GM18867 (cell line): ENCODE measurements around the gene SYT1.

Source experiments
- ATAC-seq: cut with Tn5 transposase; IDR thresholded peaks from one replicate; pipeline ENCODE4 v1.9.1; 2021; ENCODE audit warnings: mild to moderate bottlenecking, moderate library complexity; ENCODE audit not compliant: unreplicated experiment

SYT1 gene

DNA sequence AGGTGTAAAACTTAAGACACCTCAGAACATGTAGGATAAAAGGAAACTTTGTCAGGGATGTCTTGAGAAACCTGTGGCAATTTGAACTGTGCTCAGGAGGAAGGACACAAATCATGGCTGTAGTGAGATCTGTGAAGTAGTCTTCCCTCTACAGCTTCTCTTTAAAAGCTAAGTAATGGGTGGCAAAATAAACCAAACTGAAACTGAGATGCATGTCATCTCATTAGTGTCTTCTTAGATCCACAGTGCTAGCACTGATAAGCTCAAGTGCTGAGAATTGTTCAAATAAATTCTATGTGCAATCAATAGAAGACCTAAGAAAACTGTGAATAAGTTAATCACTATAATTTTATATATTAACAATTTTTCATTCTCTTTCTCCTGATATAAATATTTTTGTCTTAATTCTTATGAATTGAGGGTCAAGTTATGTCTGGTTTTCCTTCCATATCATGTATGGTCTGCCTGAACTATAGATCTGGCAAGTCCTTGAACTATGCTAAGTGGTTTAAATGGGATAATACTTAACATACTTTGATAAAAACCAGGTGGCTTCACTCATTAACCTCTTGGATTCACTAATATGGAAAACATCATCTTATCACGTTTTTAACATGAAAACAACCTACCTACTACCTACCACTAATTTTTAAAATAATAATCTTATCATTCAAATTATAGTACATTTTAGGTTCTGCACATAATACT is 27.2 kb downstream of the SYT1 start:
- ATAC-seq, result no peak

DNA sequence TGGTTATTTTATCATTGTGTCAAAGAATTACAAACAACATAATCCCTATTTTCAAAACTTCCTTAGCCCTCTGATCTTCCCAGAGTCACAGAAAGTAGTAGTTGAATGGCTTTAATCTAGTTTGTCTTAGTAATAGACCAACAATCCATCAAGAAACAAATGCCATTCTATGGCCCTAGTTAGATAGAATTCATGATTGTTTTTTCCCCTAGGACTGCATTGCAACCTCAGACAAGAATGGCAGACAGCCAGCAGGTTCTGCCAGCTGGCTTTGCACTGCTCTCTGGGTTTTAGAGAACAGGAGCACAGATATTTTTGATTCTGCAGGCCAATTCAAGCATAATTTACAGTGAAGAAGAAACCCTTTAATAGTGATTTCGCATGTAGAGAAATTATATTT is 33.8 kb downstream of the SYT1 start:
- no peak for ATAC-seq

DNA sequence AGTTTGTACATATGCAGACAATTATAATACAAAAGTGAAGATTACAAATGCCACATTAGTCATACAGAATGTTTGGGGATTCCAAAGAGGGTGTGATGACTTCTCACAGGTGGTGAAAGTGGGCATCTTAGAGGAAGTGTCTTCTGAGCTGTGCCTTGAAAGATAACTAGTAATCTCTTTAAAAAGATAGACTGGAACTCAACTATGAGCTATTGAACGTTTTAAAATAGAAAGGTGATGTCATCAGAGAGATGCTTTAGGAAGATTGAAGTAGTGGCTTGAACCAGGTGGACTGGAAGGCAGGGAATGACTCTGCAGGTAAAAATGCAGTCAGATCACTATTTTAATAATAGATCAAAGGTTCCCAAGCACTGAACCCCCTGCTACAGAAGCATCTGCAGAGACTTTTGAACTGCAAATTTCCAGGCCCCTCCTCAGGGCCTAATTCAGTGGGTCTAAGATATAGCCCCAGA is 50.3 kb downstream of the SYT1 start:
- ATAC-seq, result no peak

DNA sequence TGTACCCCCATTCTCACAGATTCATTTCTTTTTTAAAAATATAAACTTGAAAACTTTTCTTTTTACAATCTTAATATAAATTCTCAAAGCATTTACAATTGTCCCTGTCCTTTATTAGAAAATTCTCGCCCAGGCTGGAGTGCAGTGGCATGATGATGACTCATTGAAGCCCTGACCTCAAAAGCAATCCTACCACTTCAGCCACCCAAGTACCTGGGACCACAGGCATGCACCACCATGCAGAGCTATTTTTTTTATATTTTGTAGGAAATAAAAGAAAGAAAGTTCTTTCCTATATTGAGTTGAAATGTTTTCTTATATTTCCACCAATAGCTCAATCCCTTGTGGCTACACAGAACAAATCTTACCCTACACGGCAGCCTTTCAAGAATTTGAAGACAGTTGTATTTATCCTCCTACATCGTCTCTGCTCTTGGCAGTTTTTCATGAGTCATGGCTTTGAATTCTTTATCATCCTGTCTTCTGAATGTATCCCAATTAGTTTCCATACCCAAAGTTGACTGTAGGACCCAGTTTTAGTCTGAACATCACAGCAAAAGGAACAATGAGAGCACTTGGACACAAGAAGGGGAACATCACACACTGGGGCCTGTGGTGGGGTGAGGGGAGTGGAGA is 52.4 kb downstream of the SYT1 start:
- ATAC-seq, result no peak

DNA sequence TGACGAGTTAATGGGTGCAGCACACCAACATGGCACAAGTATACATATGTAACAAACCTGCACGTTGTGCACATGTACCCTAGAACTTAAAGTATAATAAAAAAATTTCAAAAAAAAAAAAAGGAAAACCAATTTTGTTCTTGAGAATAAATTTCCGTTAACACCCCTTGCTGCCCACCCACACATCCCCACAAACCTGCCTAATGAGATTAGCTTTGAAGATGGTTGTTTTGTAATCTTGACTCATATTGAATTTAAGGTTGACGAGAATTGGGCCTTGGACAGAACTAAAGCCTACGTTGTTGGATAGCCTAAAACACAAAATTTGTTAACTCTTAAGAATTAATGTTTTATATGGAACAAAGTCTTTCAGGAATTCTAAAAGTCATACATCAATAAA is 52.9 kb downstream of the SYT1 start:
- ATAC-seq, result no peak

DNA sequence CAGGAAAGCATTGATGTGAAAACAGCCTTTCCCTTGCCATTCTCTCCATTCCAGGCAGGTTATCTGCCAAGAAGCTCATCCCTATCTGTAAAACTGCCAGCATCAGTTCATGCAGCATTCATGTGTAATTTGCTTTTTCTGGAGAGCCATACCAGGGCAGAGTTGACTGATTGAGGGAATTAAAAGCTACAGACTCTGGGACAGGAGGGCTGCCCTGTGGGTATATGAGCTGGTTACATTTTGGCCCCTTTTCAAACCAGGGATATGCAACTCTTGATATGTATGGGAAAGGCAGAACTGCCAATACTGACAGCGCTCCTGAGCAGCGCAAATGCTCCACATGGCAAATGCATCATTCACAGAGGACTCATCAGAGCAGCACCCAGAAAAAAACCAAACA is 53.7 kb downstream of the SYT1 start:
- no peak for ATAC-seq

DNA sequence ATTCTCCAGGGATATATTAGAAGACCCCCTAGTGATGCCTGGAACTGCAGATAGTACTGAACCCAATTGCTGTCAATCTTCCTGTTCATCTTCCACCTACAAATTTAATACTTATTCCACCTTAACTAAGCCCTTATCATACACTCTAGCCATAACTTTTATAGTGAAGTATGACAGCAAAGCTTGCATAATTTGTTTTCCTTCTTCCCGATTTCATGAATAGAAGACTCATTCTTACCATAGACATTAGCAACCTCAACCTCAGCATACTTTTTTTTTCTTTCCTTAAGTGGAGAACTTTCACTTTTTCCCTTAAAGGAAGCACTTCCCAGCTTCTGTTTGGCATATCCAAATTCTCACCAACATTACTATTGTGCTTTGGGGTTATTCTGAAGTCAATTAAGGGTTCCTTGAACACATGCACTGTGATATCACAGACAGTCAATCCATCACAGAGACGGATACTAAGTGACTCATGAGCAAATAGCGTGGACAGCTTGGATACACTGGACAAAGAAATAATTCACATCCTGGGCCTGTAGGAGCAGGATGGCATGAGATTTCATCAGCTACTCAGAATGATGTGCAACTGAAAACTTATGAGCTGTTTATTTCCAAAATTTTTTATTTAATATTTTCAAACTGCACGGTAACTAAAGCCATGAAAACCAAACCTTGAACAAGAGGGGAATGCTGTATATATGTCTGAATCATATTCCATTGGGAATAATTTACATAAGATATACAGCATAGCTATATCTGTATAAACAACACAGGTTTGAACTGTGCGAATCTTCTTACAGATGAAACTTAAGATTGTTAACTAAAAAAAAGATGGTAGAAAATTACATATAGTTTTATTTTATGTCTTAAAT is 63.9 kb downstream of the SYT1 start:
- ATAC-seq, result no peak

DNA sequence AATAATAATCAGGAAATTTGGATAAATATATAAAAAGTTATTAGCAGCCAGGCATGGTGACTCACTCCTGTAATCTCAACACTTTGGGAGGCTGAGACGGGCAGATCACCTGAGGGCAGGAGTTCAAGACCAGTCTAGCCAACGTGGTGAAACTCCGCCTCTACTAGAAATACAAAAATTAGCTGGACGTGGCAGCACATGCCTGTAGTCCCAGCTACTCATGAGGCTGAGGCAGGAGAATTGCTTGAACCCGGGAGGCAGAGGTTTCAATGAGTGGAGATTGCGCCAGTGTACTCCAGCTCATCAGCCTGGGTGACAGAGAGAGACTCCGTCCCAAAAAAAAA is 64.5 kb downstream of the SYT1 start:
- no peak for ATAC-seq

DNA sequence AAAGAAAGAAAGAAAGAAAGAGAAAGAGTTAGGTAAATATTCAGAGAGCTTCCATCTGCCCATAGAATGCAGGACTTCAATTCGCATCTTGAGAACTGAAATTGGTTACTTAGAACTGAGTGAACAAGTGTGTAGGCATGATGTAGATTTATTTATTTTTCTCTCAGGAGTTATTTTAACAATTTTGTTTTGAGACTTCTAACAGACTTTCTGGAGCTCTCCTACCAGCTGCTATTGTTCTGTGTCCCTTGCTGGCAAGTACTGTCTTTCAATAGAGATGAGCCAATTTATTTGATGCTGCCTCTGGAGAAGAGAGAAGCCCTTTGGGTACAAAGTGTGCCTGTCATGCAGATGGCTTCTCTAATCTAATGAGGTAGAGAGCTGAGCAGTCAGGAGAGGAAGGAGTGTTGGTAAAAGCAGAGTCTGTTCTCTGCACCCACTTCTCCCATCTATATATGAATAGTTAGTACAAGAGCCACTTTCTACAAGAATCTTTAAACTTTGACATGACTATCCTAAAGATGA is 67.0 kb downstream of the SYT1 start:
- no peak for ATAC-seq

DNA sequence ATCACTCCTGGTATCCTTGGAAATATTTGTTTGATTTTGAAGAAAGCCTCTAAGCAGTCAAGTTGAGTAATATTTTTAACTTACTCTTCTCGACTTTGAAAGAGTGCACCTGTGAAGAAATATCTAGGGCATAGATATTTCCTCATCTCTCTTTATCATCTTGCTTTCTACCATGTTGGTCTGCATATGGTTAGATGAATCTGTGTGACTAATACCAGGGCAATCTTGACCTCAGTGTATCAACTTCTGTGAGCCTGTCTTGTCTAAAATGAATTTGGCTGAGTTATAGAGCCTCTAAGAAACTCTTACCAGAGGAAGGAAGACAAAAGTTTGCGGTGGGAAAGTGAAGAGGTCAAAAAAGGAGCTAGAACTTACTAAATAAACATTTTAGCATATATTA is 68.4 kb downstream of the SYT1 start:
- ATAC-seq, result no peak

DNA sequence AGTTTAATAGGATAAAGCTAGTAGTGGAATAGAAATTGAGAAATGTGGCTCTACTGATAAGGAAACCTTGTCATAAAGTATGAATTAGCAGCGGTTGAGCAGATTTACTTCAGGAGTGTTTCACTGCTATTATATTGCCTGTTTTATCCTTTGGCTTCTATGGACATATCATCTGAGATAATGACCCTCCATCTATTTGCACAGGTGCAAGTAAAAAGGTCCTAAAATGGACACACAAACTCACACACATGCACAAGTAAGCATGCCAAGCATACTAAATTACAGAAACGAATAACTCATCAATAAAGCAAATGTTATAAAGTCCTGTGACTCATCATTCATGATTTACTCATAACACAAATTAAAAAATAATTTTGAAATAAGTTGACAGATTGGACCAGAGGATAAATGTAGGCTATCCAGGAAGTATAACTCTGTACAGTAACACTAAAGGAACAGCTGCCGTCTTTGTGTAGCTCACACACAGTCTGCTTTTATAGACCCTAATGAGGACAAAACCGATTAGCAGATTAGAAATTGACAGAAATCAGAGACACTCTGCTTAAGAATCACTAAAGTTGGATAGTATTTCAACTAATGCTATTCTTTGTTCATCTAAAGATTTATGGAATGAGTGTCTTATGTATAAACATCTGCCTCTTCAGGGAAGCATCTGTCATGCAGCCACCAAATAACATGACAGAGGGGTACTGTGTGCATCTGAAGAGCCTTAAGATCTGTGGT is 73.9 kb downstream of the SYT1 start:
- no peak for ATAC-seq

DNA sequence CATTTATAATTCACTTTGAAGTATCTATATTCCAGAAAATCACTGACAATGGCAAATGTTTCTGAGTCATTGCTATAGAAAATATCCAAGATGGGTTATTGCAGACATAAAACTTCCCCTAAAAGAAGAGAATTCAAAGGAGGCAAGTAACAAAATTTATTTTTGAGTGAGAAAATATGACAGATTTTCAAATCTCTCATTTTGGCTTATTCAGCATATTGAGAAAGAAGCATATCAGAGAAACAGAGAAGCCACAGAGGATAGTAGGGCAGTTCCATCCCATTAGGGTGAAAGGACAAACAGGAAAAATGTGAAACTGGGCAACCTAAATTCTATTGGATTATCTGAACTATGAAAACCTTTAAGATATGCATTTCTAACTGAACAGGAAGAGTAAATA is 85.0 kb downstream of the SYT1 start:
- ATAC-seq, result no peak

DNA sequence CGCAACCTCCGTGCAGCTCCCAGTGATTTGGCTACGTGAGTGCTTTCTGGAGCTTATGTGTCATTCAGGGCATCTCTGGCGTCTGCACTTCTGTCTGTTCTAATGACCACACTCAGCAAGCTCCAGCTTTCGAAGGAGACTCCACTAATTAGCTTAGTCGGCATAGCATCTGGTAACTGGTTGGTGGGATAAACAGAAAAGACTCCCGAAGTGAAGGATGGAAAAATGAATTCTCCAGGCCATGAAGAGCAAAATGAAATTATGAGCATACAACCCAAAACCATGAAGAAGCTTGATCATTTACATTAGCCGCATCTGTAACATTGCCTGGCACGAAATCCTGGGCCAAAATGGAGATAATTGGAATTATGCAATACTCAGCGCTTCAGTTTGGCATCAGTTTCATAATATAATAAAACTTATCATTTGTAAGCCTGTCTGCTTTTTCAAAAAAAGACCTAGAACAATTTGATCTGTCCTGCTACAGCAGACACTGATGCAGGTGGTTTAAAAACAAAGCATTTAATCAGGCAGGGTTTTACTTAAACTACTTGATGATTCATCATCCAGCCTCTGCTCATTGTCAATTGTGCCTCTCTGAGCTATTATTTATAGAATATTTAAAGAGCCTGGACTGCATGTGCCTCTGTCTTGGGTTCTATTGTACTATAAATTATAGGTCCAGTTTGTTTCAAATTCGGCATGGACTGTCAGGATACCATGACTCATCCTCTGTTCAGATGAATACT is 87.4 kb downstream of the SYT1 start:
- ATAC-seq, result no peak

DNA sequence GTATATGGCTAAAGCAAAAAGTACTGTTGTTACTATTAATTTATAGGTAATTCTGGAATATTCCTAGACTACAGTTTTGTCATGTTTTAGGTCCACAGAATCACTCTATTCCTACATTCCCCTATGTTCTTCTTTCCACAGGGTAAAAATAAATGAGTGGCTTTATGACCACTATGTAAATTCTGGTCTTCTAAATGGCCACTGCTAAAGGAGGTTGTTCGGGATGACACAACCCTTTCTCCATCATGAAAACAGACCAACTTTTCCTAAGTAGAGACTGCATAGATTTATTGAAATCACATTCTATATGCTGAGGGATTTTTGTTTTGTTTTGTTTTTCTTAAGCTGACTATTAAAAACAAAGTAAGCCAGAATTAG is 88.0 kb downstream of the SYT1 start:
- ATAC-seq, result no peak

DNA sequence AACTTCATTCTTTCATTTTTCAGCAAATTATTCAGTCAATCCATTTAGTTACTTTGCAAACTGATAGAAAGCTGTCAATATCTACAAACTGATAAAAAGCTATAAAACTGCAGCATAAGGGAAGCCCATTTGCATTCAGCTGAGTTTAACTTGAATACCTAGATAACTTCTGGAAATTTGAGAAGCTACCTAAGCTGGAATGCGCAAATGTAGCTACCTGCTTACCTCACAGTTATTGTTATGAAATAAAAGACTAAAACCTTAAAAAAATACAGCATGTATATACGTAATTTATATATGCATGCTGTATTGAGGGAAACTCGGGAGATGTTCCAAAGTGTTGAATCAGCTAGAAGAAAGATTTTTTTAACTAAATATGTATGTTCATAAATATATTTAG is 94.4 kb downstream of the SYT1 start:
- no peak for ATAC-seq

DNA sequence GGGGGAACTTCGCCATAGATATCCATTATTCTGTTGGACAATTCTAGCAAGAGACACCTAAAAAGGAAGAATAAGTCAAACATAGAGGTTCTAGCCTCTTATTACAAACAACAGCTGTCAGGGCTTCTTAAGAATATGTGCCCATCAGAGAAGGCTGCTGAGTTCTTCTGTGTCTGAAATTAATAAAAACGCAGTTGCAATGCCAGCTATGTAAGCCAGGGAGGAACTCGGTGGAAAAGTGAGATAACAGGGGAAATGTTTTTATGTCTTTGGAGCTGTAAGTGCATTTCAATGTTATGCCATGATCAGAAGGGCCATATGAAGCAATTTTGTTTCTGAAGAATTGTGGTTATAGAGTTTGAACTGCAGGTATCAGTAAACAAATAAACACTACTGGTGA is 95.0 kb downstream of the SYT1 start:
- ATAC-seq, result no peak

DNA sequence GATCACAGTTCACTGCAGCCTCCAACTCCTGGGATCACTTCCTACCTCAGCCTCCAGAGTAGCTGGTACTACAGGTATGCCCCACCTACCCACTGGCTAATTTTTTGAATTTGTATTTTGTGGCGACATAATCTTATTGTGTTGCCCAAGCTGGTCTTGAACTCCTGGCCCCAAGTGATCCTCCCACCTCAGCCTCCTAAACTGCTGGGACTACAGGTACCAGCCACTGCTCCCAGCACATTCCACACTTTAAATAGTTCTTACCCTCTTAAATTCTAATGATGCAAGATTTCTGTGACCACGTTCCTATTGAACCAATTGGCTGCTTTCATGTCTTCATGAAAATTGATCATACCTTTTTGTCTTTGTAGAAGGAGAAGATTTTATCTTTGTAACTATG is 96.6 kb downstream of the SYT1 start:
- no peak for ATAC-seq

DNA sequence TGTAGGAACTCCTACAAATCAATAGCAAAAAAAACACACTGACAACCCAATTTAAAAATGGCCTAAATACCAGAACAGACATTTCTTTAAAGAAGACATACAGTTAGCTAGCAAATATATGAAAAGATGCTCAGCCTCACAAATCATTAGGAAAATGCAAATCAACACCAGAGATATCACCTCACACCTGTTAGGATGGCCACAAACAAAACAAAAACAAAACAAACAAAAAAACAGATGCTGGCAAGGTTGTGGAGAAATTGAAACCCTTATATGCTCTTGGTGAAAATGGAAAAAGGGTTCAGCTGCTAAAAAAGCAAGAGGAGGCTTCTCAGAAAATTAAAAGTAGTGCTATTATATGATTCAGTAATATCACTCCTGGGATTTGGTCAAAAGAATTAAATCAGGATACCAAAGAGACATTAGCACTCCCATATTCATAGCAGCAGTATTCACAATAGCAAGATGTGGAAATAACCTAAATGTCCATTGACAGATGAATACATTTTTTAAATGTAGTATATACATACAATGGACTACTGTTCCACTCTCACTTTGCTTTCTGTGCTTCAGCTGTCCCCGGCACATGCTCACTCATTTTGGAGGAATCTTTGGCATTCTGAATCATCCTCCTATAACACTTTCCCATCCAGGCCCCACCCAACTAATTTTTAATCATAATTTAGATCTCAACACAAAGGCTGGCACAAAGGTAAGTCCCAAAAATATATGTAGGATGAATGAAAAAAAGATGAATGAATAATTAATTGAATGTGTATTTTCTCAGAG is 99.1 kb downstream of the SYT1 start:
- ATAC-seq, result peak; percentile 73

DNA sequence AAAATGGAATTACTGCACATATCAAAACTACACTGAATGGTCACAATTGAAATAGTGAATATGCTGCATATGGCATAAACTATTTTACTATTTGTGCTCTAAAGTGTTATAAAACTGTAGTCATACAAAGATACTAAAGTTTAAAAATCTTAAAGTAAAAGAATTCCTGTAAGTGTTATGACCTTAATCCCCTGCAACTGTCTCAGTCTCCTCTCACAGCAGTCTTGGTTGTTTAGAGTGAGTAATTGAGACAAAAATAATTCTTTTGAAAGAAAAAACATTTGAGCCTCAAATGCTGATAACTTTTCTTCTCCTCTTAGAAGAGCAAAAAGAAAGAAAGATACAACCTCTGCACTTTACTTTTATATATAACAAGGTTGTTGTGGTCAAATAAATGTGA is 99.9 kb downstream of the SYT1 start:
- no peak for ATAC-seq

DNA sequence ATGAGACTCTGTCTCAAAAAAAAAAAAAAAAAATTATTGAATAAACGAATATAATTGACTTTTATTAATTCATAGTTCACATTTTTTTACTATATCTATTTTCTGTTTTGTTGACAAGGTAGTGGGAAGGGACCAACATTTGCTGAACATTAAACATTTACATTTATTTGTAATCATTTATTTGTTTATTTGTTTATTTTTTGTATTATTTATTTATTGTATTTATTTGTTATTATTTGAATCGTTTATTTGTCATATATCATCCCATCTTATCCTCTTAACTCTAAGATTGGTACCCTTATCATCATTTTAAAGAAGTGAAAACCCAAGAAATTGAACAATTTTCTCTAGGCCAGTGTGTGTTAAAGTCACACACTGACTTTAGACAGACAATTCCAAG is 101.5 kb downstream of the SYT1 start:
- ATAC-seq, result no peak
